ENCODE measurements around the gene ATP12A.

Gene ATP12A

DNA sequence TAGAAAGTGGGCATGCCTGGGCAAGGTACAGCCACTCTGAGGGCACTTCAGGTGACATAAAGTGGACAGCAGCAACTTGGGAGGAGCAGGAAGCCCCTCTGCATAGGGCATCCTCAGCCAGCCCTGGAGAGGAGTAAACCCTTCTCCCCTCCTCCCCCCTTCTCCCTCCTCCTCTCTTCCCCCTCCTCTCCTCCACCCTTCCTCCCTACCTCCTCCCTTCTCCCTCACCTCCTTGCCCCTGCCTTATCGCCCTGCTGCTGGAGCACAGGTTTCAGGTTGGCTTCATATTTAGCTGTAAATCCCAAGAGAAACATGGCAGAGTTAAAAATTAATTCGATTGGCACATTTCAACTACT, 30.5 kb upstream of the ATP12A start:
- H3K27ac ChIP-seq (ENCODE audit: low read length), result no peak overlapping the region
- H3K36me3 ChIP-seq (ENCODE audit: insufficient read depth, low read depth, low read length), result no peaks in the 10 kb centered on the region
- no peak overlapping the region for H3K4me3 ChIP-seq (ENCODE audit: low read length)
- no peaks in the 10 kb centered on the region for H3K9me3 ChIP-seq (ENCODE audit: insufficient read depth, low read depth, low read length)
- no peaks in the 10 kb centered on the region for H3K27me3 ChIP-seq (ENCODE audit: insufficient read depth, low read length)
- H3K4me1 ChIP-seq (ENCODE audit: insufficient read depth, low read length), result peaks cover 2% of the 10 kb centered on the region; the same call in 1 of the 2 replicates
- H3K9ac ChIP-seq (ENCODE audit: low read depth, low read length), result no peak overlapping the region

DNA sequence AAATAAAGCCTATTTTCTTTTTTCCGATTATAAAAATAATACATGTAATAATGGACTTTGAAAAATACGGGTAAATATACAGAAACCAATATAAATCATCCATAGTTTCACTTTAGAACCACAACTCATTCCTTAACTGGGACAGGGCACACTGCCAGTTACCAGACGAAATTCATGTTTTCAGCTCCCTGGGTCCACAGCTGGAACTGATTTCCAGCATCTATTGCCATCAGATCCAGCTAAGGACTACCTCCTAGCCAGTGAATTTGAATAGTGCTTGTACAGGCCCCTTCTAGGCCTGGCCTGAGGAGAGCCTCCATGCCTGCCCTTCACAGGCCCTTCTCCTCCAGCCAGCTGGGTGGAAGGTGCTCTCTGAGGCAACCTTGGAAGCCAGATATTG, 30.0 kb upstream of the ATP12A start:
- Histone ChIP-seq H3K4me3 (ENCODE audit: low read length) (no peak overlapping the region), H3K9ac (ENCODE audit: low read depth, low read length) (no peak overlapping the region), H3K27ac (ENCODE audit: low read length) (no peak overlapping the region), H3K9me3 (ENCODE audit: insufficient read depth, low read depth, low read length) (no peaks in the 10 kb centered on the region), H3K36me3 (ENCODE audit: insufficient read depth, low read depth, low read length) (no peaks in the 10 kb centered on the region), H3K27me3 (ENCODE audit: insufficient read depth, low read length) (no peaks in the 10 kb centered on the region), H3K4me1 (ENCODE audit: insufficient read depth, low read length) (peaks cover 2% of the 10 kb centered on the region; the same call in 1 of the 2 replicates)

DNA sequence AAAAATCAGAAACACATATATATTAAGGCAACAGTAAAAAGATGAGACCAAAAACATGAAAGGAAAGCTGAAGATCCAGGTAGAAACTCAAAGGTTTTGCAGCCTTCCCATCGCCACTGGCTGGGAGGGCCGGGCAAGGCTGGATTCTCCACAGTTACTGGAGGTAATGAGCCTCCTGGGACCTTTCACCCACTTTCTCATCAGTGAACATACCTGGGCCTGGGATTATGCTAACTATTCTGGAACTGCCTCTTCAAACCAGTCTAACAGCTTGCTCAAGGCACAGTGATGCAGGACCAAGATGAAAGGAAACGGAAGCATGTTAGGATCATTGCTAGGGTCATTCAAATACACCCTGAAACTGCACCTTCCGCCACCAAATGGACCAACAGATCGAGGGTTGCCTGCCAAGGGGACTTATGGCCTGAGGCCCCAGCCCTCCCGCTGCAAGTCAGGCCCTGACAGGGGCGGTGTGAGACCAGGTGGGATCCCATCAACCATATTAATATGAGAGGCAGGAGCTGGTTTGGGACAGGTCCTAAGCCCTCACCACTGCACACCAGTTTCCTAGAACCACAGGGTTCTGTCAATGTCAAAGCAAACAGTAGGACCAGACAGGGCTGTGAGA, 28.4 kb upstream of the ATP12A start:
- no peak overlapping the region for H3K4me3 ChIP-seq (ENCODE audit: low read length)
- H3K9ac ChIP-seq (ENCODE audit: low read depth, low read length), result no peak overlapping the region
- no peaks in the 10 kb centered on the region for H3K27me3 ChIP-seq (ENCODE audit: insufficient read depth, low read length)
- no peak overlapping the region for H3K27ac ChIP-seq (ENCODE audit: low read length)
- peaks cover 2% of the 10 kb centered on the region; the same call in 1 of the 2 replicates for H3K4me1 ChIP-seq (ENCODE audit: insufficient read depth, low read length)
- no peaks in the 10 kb centered on the region for H3K9me3 ChIP-seq (ENCODE audit: insufficient read depth, low read depth, low read length)
- no peaks in the 10 kb centered on the region for H3K36me3 ChIP-seq (ENCODE audit: insufficient read depth, low read depth, low read length)

DNA sequence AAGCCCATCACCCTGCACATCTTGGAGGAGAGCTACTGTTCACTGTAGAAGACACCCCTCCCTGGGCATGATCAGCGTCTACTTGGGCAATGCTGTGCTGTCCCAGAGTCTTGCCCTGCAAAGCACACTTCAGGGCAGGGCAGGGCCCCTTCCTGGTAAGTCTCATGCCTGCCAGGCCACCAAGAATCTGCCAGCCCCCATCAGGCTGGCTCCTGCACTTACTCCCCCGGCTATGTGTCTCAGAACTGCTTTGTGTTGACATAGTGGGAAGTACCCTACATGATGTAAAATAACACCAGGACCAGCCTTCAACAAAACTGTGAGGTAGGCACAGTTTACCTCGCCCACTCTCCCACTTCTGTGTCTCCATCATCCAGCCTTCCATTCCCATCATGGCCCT, 27.8 kb upstream of the ATP12A start:
- no peak overlapping the region for H3K9ac ChIP-seq (ENCODE audit: low read depth, low read length)
- H3K36me3 ChIP-seq (ENCODE audit: insufficient read depth, low read depth, low read length), result no peaks in the 10 kb centered on the region
- no peaks in the 10 kb centered on the region for H3K27me3 ChIP-seq (ENCODE audit: insufficient read depth, low read length)
- peaks cover 2% of the 10 kb centered on the region; the same call in 1 of the 2 replicates for H3K4me1 ChIP-seq (ENCODE audit: insufficient read depth, low read length)
- H3K27ac ChIP-seq (ENCODE audit: low read length), result no peak overlapping the region
- H3K9me3 ChIP-seq (ENCODE audit: insufficient read depth, low read depth, low read length), result no peaks in the 10 kb centered on the region
- no peak overlapping the region for H3K4me3 ChIP-seq (ENCODE audit: low read length)

DNA sequence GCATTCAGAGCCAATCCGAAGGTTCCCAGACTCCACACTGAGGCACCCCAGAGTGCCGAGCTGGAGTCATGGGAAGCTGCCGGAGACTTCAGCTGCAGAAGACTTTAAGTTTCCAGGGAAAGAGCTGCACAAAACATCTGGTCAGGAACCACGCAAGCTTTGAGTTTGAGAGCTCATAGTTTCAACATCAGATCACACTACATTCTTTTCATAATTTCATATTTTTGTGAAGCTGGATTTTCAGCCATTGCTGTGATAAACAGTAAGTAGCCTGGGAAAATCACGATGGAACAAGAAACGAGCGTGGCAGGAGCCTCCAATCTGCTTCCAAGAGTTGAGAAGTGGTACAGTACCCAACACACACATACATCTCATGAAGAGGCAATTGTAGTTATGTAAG, 25.5 kb upstream of the ATP12A start:
- Histone ChIP-seq H3K27me3 (ENCODE audit: insufficient read depth, low read length) (no peaks in the 10 kb centered on the region), H3K9ac (ENCODE audit: low read depth, low read length) (no peak overlapping the region), H3K36me3 (ENCODE audit: insufficient read depth, low read depth, low read length) (no peaks in the 10 kb centered on the region), H3K4me1 (ENCODE audit: insufficient read depth, low read length) (no peaks in the 10 kb centered on the region), H3K27ac (ENCODE audit: low read length) (no peak overlapping the region), H3K9me3 (ENCODE audit: insufficient read depth, low read depth, low read length) (no peaks in the 10 kb centered on the region), H3K4me3 (ENCODE audit: low read length) (no peak overlapping the region)

DNA sequence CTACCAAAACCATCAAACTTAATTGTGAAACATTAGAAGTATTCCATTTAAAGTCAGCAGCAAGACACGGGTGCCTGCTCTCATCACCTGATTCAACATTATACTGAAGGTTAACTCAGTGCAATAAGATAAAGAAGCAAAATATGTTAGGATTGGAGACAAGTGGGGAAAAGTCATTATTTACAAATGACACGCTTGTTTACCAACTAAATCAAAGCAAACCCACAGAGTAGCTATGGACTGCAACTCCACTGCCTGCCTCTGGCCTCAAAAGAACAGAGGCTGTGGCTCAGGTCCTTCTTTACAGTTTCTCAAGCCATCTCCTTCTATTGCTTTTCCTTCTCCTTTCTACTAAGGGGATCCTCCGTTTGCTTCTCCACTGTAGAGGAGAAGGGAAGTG, 21.0 kb upstream of the ATP12A start:
- H3K27ac ChIP-seq (ENCODE audit: low read length), result no peak overlapping the region
- H3K36me3 ChIP-seq (ENCODE audit: insufficient read depth, low read depth, low read length), result no peaks in the 10 kb centered on the region
- H3K9me3 ChIP-seq (ENCODE audit: insufficient read depth, low read depth, low read length), result no peaks in the 10 kb centered on the region
- H3K4me3 ChIP-seq (ENCODE audit: low read length), result no peak overlapping the region
- H3K9ac ChIP-seq (ENCODE audit: low read depth, low read length), result no peak overlapping the region
- no peaks in the 10 kb centered on the region for H3K27me3 ChIP-seq (ENCODE audit: insufficient read depth, low read length)
- H3K4me1 ChIP-seq (ENCODE audit: insufficient read depth, low read length), result no peaks in the 10 kb centered on the region

DNA sequence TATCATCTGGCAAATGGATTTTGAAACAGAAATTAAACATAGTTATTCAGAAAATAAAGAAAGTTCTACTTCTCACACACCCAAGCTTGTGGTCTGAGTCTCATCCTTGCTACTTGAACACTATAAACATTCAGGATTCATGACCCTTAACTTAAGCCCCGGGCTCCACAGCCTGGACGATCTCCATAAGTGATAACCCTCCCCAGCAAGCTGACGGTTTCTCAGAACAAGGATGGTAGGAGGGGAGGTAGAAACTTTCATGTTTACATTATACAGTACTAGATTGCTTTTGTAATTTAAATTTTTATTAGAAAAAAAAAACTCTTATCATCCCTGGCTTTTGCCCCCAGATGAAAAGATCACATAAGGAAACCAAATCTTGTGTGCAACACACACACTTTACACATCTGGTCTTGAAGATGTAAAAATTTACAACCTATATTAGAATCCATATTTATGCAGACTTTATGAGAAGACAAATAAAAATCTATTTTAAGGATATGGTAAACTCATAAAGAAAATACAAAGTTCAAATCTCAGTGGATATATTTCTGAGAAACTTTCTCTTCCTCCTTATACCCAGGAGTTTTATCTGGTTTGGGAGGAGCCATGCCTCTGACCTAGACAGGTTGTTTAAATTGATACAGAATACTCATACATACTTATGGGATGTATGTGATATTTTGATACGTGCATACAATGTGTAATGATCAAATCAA, 20.0 kb upstream of the ATP12A start:
- Histone ChIP-seq H3K27ac (ENCODE audit: low read length) (no peak overlapping the region), H3K9me3 (ENCODE audit: insufficient read depth, low read depth, low read length) (no peaks in the 10 kb centered on the region), H3K4me3 (ENCODE audit: low read length) (no peak overlapping the region), H3K27me3 (ENCODE audit: insufficient read depth, low read length) (no peaks in the 10 kb centered on the region), H3K36me3 (ENCODE audit: insufficient read depth, low read depth, low read length) (no peaks in the 10 kb centered on the region), H3K4me1 (ENCODE audit: insufficient read depth, low read length) (no peaks in the 10 kb centered on the region), H3K9ac (ENCODE audit: low read depth, low read length) (no peak overlapping the region)

DNA sequence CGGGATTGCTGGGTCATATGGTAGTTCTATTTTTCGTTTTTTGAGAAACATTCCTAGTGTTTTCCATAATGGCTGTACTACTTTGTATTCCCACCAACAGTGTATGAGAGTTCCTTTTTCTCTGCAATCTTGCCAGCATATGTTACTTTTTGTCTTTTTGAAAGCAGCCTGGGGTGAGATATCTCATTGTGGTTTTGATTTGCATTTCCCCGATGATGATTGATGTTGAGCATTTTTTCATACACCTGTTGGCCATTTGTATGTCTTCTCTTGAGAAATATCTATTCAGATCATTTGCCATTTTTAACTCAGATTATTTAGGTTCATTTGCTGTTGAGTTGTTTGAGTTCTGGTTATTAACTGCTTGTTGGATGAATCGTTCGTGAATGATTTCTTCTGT, 18.5 kb upstream of the ATP12A start:
- Histone ChIP-seq H3K27ac (ENCODE audit: low read length) (no peak overlapping the region), H3K4me3 (ENCODE audit: low read length) (no peak overlapping the region), H3K9ac (ENCODE audit: low read depth, low read length) (no peak overlapping the region), H3K36me3 (ENCODE audit: insufficient read depth, low read depth, low read length) (no peaks in the 10 kb centered on the region), H3K9me3 (ENCODE audit: insufficient read depth, low read depth, low read length) (no peaks in the 10 kb centered on the region), H3K4me1 (ENCODE audit: insufficient read depth, low read length) (no peaks in the 10 kb centered on the region), H3K27me3 (ENCODE audit: insufficient read depth, low read length) (no peaks in the 10 kb centered on the region)

DNA sequence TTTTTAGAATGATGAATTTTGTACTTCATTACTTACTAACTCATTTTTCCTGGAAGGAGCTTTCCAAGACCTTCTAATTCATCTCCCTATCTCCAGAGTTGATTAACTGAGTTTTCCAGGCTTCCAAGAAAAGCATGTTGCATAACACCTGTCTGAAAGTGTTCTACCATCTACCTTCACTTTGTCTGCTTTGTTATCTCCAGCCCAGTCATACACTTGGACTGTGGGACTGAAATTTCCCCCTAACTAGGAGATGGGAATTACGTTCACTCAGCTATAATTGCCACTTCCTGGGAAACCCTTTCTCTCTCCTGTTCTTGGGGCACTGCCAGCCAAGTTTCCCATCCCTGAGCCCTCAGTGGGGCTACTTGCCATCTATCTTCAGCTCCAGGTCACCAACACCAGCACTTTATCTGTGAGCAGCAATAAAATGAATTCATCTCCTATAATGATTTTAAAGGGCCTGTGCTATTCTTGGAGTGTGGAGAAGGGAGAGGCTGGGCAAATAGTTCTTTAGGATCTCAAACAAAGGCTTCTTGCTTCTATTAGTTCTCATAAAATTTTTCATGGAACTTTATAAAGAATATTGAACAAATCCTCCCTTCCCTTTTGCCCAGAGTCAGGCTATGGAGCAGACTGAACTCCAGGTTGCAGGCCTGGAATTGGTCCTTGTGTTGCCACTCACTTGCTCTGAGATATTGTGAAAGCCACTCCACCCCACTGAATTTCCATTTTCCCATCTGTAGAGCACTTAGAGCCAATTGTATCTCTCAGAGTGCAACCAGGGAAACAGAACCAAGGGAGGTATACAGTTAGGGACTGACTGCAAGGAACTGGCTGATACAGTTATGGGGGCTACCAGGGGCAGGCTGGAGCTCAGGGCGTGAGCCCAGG, 17.8 kb upstream of the ATP12A start:
- no peak overlapping the region for H3K4me3 ChIP-seq (ENCODE audit: low read length)
- no peak overlapping the region for H3K27ac ChIP-seq (ENCODE audit: low read length)

DNA sequence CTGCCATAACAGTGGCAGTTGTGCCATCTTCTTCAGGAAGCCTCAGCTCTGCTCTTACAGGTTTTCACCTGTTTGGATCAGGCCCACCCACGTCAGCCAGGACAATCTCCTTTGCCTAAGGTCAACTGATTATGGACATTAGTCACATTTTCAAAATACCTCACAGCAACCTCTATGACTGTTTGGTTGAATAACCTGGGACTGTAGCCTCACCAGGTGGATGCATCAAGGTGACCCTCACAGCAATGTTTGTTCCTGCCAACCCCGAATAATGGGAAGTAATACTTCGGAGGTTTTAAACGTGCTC, 17.2 kb upstream of the ATP12A start:
- H3K36me3 ChIP-seq (ENCODE audit: insufficient read depth, low read depth, low read length), result no peaks in the 10 kb centered on the region
- no peaks in the 10 kb centered on the region for H3K27me3 ChIP-seq (ENCODE audit: insufficient read depth, low read length)
- no peaks in the 10 kb centered on the region for H3K4me1 ChIP-seq (ENCODE audit: insufficient read depth, low read length)
- H3K9ac ChIP-seq (ENCODE audit: low read depth, low read length), result no peak overlapping the region
- no peak overlapping the region for H3K27ac ChIP-seq (ENCODE audit: low read length)
- no peaks in the 10 kb centered on the region for H3K9me3 ChIP-seq (ENCODE audit: insufficient read depth, low read depth, low read length)
- H3K4me3 ChIP-seq (ENCODE audit: low read length), result no peak overlapping the region

More for the DNA sequence above, 17.8 kb upstream of the ATP12A start:
- Histone ChIP-seq H3K9me3 (ENCODE audit: insufficient read depth, low read depth, low read length) (no peaks in the 10 kb centered on the region), H3K27me3 (ENCODE audit: insufficient read depth, low read length) (no peaks in the 10 kb centered on the region), H3K9ac (ENCODE audit: low read depth, low read length) (no peak overlapping the region), H3K36me3 (ENCODE audit: insufficient read depth, low read depth, low read length) (no peaks in the 10 kb centered on the region), H3K4me1 (ENCODE audit: insufficient read depth, low read length) (no peaks in the 10 kb centered on the region)

DNA sequence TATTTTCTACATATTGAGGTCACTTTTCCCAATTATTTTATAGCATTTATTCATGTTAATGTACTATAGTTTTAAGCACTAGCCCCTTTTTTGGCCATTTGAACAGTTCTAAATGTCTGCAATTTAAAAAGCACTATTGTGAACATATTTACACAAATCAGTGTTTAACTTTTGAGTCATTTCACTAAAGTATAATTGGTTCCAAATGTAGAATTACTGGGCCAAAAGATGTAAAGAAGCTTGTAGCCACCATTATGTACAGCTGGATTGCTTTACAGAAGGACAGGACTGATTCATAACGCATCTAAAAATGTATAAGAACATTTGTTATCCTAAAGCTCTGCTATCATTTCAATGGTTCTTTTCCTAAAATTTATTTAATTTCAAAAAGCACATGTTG, 16.6 kb upstream of the ATP12A start:
- Histone ChIP-seq H3K4me3 (ENCODE audit: low read length) (no peak overlapping the region), H3K9me3 (ENCODE audit: insufficient read depth, low read depth, low read length) (no peaks in the 10 kb centered on the region), H3K36me3 (ENCODE audit: insufficient read depth, low read depth, low read length) (no peaks in the 10 kb centered on the region), H3K27me3 (ENCODE audit: insufficient read depth, low read length) (no peaks in the 10 kb centered on the region), H3K9ac (ENCODE audit: low read depth, low read length) (no peak overlapping the region), H3K27ac (ENCODE audit: low read length) (no peak overlapping the region), H3K4me1 (ENCODE audit: insufficient read depth, low read length) (no peaks in the 10 kb centered on the region)

All from iPS-20b (cell line).